ENCODE results near the gene CUL9.

GRCh38 chr6:43203718-43204095 lies 21.7 kb downstream of the CUL9 start:
- no peak for TF ChIP-seq CTCF (IDR thresholded peaks at IDR 0.05; ENCODE audit: low read length)
- TF ChIP-seq EZH2 (optimal IDR thresholded peaks at IDR 0.05; ENCODE audit: low read depth, low read length) = no peak
- no peak for TF ChIP-seq EZH2phosphoT487 (IDR thresholded peaks at IDR 0.05; ENCODE audit: low read length)
